SK-N-SH (cell line): ENCODE measurements around the gene OPCML. TPM values are rescaled to one million over a fixed set of nuclear protein-coding genes. Genes with fewer than 3 reads are reported as not detected.

ENCODE experiments used
- CTCF ChIA-PET: fragments of 300-600, 350-600 bp; formaldehyde crosslinking; extraction: SDS; loops from one replicate; lab custom pipeline; 2021; lab: Yijun Ruan, JAX
- POLR2A ChIA-PET: fragments of 350-600 bp; sonication (Branson Sonifier 250); formaldehyde crosslinking; extraction: SDS; loops from one replicate; lab custom pipeline; 2020; ENCODE audit warnings: antibody characterized with exemption, inconsistent platforms; lab: Yijun Ruan, JAX
- DNase-seq: peaks from one replicate; pipeline ENCODE4 v3.0.0; 2012
- H2AFZ ChIP-seq: fragments of 200-600 bp; sonication (generic); 2 replicates; pipeline ENCODE4 v1.8.1; 2016; ENCODE audit warnings: antibody characterized with exemption, mild to moderate bottlenecking, low read depth
- H3F3A ChIP-seq: fragments of 200-600 bp; sonication (generic); replicated peaks from 2 replicates; pipeline ENCODE3; 2016; ENCODE audit warnings: antibody characterized with exemption, mild to moderate bottlenecking; ENCODE audit not compliant: insufficient read depth
- H3K27ac ChIP-seq, 2 experiments: fragments of 200-500 bp in 1 of 2; fragments of 200-600 bp in 1 of 2; sonication (Bioruptor generic) in 1 of 2; sonication (generic), shearing (Covaris generic) in 1 of 2; 2 replicates each; pipeline versions ENCODE4 v1.5.1 to v1.6.1; 2014 to 2016; ENCODE audit warnings: low read depth in 2 of 2, inconsistent platforms in 1 of 2, low read length in 1 of 2, mild to moderate bottlenecking in 1 of 2, mixed read lengths in 1 of 2
- H3K27me3 ChIP-seq: fragments of 200-600 bp; sonication (generic), shearing (Covaris generic); 2 replicates; pipeline ENCODE4 v1.6.1; 2016; ENCODE audit warnings: mixed run types; ENCODE audit not compliant: insufficient read depth
- H3K36me3 ChIP-seq, 2 experiments: fragments of 200-500 bp in 1 of 2; fragments of 200-600 bp in 1 of 2; sonication (Bioruptor generic) in 1 of 2; sonication (generic) in 1 of 2; replicated peaks in 1 of 2; 2 replicates each; pipeline versions ENCODE3 to v1.5.1; 2014 to 2016; ENCODE audit warnings: low read length in 1 of 2, mild to moderate bottlenecking in 1 of 2; ENCODE audit not compliant: insufficient read depth in 2 of 2, control insufficient read depth in 1 of 2
- H3K4me1 ChIP-seq, 2 experiments: fragments of 200-500 bp in 1 of 2; fragments of 200-600 bp in 1 of 2; sonication (Bioruptor generic) in 1 of 2; sonication (generic), shearing (Covaris generic) in 1 of 2; 2 replicates each; pipeline versions ENCODE4 v1.5.1 to v1.6.1; 2014 to 2016; ENCODE audit warnings: low read depth in 1 of 2, low read length in 1 of 2, mixed run types in 1 of 2; ENCODE audit not compliant: insufficient read depth in 2 of 2, control insufficient read depth in 1 of 2
- H3K4me2 ChIP-seq: fragments of 200-600 bp; sonication (generic), shearing (Covaris generic); 2 replicates; pipeline ENCODE4 v1.6.1; 2017; ENCODE audit warnings: mixed run types
- H3K4me3 ChIP-seq, 2 experiments: fragments of 200-500 bp in 1 of 2; fragments of 200-600 bp in 1 of 2; sonication (Bioruptor generic) in 1 of 2; sonication (generic), shearing (Covaris generic) in 1 of 2; 2 replicates each; pipeline versions ENCODE4 v1.5.1 to v1.8.1; 2014 to 2016; ENCODE audit warnings: low read depth in 2 of 2, inconsistent platforms in 1 of 2, low read length in 1 of 2, mild to moderate bottlenecking in 1 of 2, mixed read lengths in 1 of 2, moderate library complexity in 1 of 2
- H3K79me2 ChIP-seq: fragments of 200-600 bp; sonication (generic); 2 replicates; pipeline ENCODE4 v1.8.1; 2017; ENCODE audit warnings: mild to moderate bottlenecking; ENCODE audit not compliant: insufficient read depth
- H3K9ac ChIP-seq: fragments of 200-600 bp; sonication (generic); 2 replicates; pipeline ENCODE4 v1.6.1; 2017; ENCODE audit warnings: mixed run types
- H3K9me2 ChIP-seq: fragments of 200-600 bp; sonication (generic); 2 replicates; pipeline ENCODE4 v1.6.1; 2017; ENCODE audit warnings: mixed run types
- H3K9me3 ChIP-seq: fragments of 200-600 bp; sonication (generic); 2 replicates; pipeline ENCODE4 v1.6.1; 2017; ENCODE audit warnings: mixed run types, mild to moderate bottlenecking, moderate library complexity
- H4K20me1 ChIP-seq: fragments of 200-600 bp; sonication (generic); 2 replicates; pipeline ENCODE4 v1.6.1; 2017; ENCODE audit warnings: mild to moderate bottlenecking, mixed run types; ENCODE audit not compliant: insufficient read depth
- ELF1 ChIP-seq: IDR thresholded peaks from 2 replicates; pipeline ENCODE4 v1.4.0; 2012
- EP300 ChIP-seq, 2 experiments: IDR thresholded peaks; 2 replicates each; pipeline versions ENCODE4 v1.4.0 to v1.6.1; 2012; ENCODE audit warnings: borderline replicate concordance in 1 of 2, low read depth in 1 of 2, low read length in 1 of 2
- EZH2phosphoT487 ChIP-seq: fragments of 200-600 bp; sonication (generic); IDR thresholded peaks from 2 replicates; pipeline ENCODE4 v1.6.1; 2017; ENCODE audit warnings: low read depth, mixed run types, mild to moderate bottlenecking, antibody characterized with exemption, moderate library complexity, borderline replicate concordance
- FOSL2 ChIP-seq: IDR thresholded peaks from 2 replicates; pipeline ENCODE4 v1.4.0; 2012; ENCODE audit warnings: low read depth, mild to moderate bottlenecking, moderate library complexity, borderline replicate concordance
- GATA2 ChIP-seq: sonication (generic); formaldehyde crosslinking; IDR thresholded peaks from 2 replicates; pipeline ENCODE4 v1.5.0; 2020; ENCODE audit warnings: mild to moderate bottlenecking, missing genetic modification reagents
- JUND ChIP-seq: IDR thresholded peaks from 2 replicates; pipeline ENCODE4 v1.4.0; 2012
- MEF2A ChIP-seq: IDR thresholded peaks from 2 replicates; pipeline ENCODE4 v1.4.0; 2012; ENCODE audit warnings: low read depth, borderline replicate concordance
- NFIC ChIP-seq: IDR thresholded peaks from 2 replicates; pipeline ENCODE4 v1.4.0; 2012; ENCODE audit warnings: borderline replicate concordance
- RAD21 ChIP-seq: IDR thresholded peaks from 2 replicates; pipeline ENCODE4 v1.6.1; 2012; ENCODE audit warnings: mild to moderate bottlenecking, low read length
- REST ChIP-seq: IDR thresholded peaks from 2 replicates; pipeline ENCODE4 v1.6.1; 2012; ENCODE audit warnings: mild to moderate bottlenecking, low read depth, low read length, moderate library complexity
- RFX5 ChIP-seq: IDR thresholded peaks from 2 replicates; pipeline ENCODE4 v1.6.1; 2012; ENCODE audit warnings: mild to moderate bottlenecking, improper control_type of control experiment, low read length
- RXRA ChIP-seq: IDR thresholded peaks from 2 replicates; pipeline ENCODE4 v1.4.0; 2012; ENCODE audit warnings: low read depth, mild to moderate bottlenecking, borderline replicate concordance
- SIN3A ChIP-seq: IDR thresholded peaks from 2 replicates; pipeline ENCODE4 v1.6.1; 2012; ENCODE audit warnings: low read depth, mild to moderate bottlenecking, low read length, moderate library complexity, borderline replicate concordance
- SMC3 ChIP-seq: IDR thresholded peaks from 2 replicates; pipeline ENCODE4 v1.6.1; 2012; ENCODE audit warnings: low read depth, low read length, improper control_type of control experiment
- USF1 ChIP-seq: IDR thresholded peaks from 2 replicates; pipeline ENCODE4 v1.4.0; 2012; ENCODE audit warnings: low read depth, borderline replicate concordance
- ZBTB33 ChIP-seq: IDR thresholded peaks from 2 replicates; pipeline ENCODE4 v1.4.0; 2012; ENCODE audit warnings: low read depth, borderline replicate concordance
- WGBS: methylation state at CpG from one replicate; pipeline ENCODE4 v1.1.6; 2017; ENCODE audit warnings: low lambda C conversion rate; 5-methylcytosine and 5-hydroxymethylcytosine counted together
- polyA plus RNA-seq, 3 experiments: library from polyadenylated mRNA; depleted of rRNA; stranded (reverse); fragments of >200 nt; gene quantifications; 2 replicates each; pipeline ENCODE4 v1.2.3, GENCODE V29; 2012

The OPCML gene
- polyA plus RNA-seq, 1 of the 3 experiments (the other 2 are of a cell fraction): not detected

DNA sequence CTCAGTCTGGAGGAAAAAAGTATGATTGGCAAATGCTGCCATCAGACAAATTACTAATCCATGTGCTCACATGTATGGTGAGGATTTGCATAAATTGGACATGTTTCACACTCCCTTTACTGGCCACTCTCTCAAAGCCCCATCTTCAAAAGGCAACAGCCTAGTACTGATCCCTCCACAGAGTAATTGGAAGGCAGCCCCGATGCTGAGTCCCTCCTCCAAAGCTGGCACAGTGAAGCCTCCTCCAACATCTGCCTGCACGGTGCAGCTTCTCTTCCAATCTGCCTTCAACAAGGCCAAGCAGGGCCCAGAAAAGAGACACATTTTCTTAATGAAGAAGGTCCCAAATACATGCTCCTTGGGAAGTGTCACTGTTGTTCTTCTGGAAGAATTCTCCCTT is 350.6 kb downstream of the OPCML start:
- Histone ChIP-seq H3K4me3 (no peak overlapping the region), H3K79me2 (no peaks in the 10 kb centered on the region), H3K4me2 (no peak overlapping the region), H3K36me3 (no peaks in the 10 kb centered on the region), H3F3A (no peaks in the 10 kb centered on the region), H3K9ac (no peak overlapping the region), H2AFZ (no peak overlapping the region), H3K9me3 (no peaks in the 10 kb centered on the region), H3K27ac (no peak overlapping the region), H3K27me3 (no peaks in the 10 kb centered on the region), H3K4me1 (no peaks in the 10 kb centered on the region), H3K9me2 (no peaks in the 10 kb centered on the region), H4K20me1 (no peaks in the 10 kb centered on the region)
- TF ChIP-seq EZH2phosphoT487 (no peak), NFIC (no peak), FOSL2 (no peak), RXRA (no peak), MEF2A (no peak), GATA2 (CRISPR knock-in tag) (no peak), EP300 (IDR thresholded peaks at IDR 0.05; ENCODE audit: borderline replicate concordance in 1 of 2, low read depth in 1 of 2, low read length in 1 of 2) (no peak), USF1 (no peak), SIN3A (no peak), REST (no peak), JUND (no peak), ELF1 (no peak), RAD21 (no peak), SMC3 (no peak), RFX5 (no peak)
- POLR2A ChIA-PET: no interaction called here
- CTCF ChIA-PET: interaction anchor here (2.7 kb wide), 1 partner anchor 18 kb away, joined by 16 read pairs; no protein-coding TSS in a partner anchor
- no peak for DNase-seq
- WGBS: 0% methylated on average over 2 of the region's 2 CpGs

DNA sequence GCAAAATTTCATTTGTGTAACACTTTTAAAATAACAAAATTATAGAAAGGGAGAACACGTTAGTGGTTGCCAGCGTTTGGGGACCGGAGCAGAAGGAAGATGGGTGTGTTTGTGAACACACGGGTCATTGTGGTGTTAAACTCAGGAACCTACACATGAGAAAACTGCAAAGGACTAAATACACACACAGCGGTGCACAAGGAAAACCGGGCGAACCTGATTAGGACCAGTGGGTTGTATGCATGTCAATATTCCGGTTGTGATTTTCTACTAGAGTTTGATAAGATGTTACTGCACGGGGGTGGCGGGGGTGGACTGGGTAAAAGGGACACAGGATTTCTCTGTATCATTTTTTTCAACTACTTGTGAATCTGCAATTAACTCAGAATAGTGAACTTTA is 351.2 kb downstream of the OPCML start:
- no peak overlapping the region for H2AFZ ChIP-seq
- no peaks in the 10 kb centered on the region for H3K4me1 ChIP-seq
- no peaks in the 10 kb centered on the region for H3K36me3 ChIP-seq
- no peak overlapping the region for H3K9ac ChIP-seq
- no peaks in the 10 kb centered on the region for H3K9me2 ChIP-seq
- ChIA-PET POLR2A (interaction anchor here (0.6 kb wide), 1 partner anchor 178 kb away, joined by 4 read pairs; no protein-coding TSS in a partner anchor), CTCF (interaction anchor here (0.6 to 2.7 kb wide), 2 partner anchors 17 to 561 kb away, joined by 3 to 16 read pairs; no protein-coding TSS in a partner anchor)
- H3K4me2 ChIP-seq: no peak overlapping the region
- no peaks in the 10 kb centered on the region for H3K27me3 ChIP-seq
- H3K9me3 ChIP-seq: no peaks in the 10 kb centered on the region
- no peak for TF ChIP-seq EP300 (IDR thresholded peaks at IDR 0.05; ENCODE audit: borderline replicate concordance in 1 of 2, low read depth in 1 of 2, low read length in 1 of 2)
- no peak for TF ChIP-seq ZBTB33
- TF ChIP-seq NFIC: no peak
- DNase-seq: no peak
- 46% methylated on average over 10 of the region's 10 CpGs for WGBS
- H3K4me3 ChIP-seq: no peak overlapping the region
- H4K20me1 ChIP-seq: no peaks in the 10 kb centered on the region
- H3K79me2 ChIP-seq: no peaks in the 10 kb centered on the region
- H3K27ac ChIP-seq: no peak overlapping the region
- no peaks in the 10 kb centered on the region for H3F3A ChIP-seq
